ENCODE data around the gene SURF4.

Gene SURF4

DNA sequence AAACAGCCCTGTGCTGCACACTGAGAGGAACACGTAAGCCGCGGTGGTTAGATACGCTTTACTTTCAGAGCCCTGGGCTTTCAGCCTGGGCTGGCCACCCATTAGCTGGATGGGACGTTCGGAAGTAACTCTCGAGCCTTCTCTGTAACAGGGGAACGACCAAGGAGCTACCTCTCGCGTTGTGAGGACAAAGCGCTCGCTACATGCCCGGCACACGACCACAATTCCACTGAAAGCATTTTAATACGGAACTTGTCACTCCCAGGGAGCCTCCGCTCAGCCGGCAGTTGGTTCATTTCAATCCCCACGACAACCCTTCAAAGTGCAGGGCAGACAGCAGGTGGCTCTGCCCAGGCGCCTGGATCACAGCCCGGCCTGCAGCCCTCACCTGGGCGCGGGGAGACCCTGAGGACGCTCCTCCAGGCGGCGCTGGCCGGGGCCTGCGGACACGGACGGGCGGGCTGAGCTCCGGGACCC lies 19.9 kb downstream of the SURF4 start:
- Histone ChIP-seq H3K36me3 (ENCODE audit: insufficient read depth, low read length) (peaks cover 30% of the 10 kb centered on the region), H3K4me3 (peak overlapping the region; percentile 92), H3K9me3 (ENCODE audit: low read depth, low read length) (no peaks in the 10 kb centered on the region), H3K27ac (peak overlapping the region; percentile 62; the same call in 1 of the 2 replicates), H3K9ac (ENCODE audit: insufficient read length) (peak overlapping the region; percentile 85)
- TF ChIP-seq POLR2AphosphoS5 (IDR thresholded peaks at IDR 0.05; ENCODE audit: borderline replicate concordance, low read depth, low read length) (no peak), FOXP2 (optimal IDR thresholded peaks at IDR 0.05; ENCODE audit: control extremely low read depth, extremely low read length, insufficient read depth) (no peak), EZH2 (IDR thresholded peaks at IDR 0.05) (no peak)
- no peak for DNase-seq (ENCODE audit: low read depth, low spot score)

DNA sequence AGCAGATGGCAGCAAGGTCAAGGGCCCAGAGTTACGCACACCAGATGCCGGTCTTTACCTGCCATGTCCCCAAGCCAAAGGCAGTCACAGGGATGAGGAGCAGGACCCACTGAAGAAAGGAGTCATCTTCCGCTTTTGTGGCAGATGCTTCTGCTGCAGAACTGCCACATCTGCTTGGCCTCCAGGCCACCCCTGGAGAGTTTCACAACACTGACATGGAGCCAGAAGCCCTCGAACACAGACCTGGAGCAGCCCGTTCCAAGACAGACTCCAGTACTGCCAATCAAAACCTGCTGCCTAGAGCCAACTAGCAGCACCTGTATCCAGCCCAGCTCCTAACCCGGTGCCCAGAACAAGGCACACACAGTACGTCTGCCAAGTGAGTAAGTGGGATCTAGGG lies 21.1 kb downstream of the SURF4 start:
- Histone ChIP-seq H3K4me3 (peak overlapping the region; percentile 92; the same call in 1 of the 2 replicates), H3K27ac (no peak overlapping the region), H3K9me3 (ENCODE audit: low read depth, low read length) (no peaks in the 10 kb centered on the region), H3K36me3 (ENCODE audit: insufficient read depth, low read length) (peaks cover 32% of the 10 kb centered on the region), H3K9ac (ENCODE audit: insufficient read length) (no peak overlapping the region)
- no peak for DNase-seq (ENCODE audit: low read depth, low spot score)
- TF ChIP-seq FOXP2 (optimal IDR thresholded peaks at IDR 0.05; ENCODE audit: control extremely low read depth, extremely low read length, insufficient read depth) (no peak), POLR2AphosphoS5 (IDR thresholded peaks at IDR 0.05; ENCODE audit: borderline replicate concordance, low read depth, low read length) (no peak), EZH2 (IDR thresholded peaks at IDR 0.05) (no peak)

DNA sequence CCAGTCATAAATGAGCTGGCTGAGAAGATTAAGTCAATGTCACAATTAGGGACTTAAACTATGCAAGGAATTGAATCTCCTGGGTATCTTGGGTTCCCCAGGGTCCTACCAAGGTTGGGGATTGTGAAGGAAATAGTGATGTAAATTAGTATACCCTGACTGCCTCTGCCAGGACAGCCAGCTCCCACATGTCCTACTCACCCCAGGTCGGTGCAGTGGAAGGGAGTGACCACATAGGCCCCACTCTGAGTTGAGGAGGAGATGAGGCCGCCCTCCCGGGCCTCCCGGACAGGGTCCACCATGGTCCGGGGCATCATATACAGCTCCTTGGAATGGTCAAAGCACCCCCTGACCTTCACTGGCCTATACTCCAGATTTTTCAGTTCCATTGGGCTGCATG lies 22.3 kb downstream of the SURF4 start:
- no peak overlapping the region for H3K4me3 ChIP-seq
- no peaks in the 10 kb centered on the region for H3K9me3 ChIP-seq (ENCODE audit: low read depth, low read length)
- no peak overlapping the region for H3K9ac ChIP-seq (ENCODE audit: insufficient read length)
- DNase-seq (ENCODE audit: low read depth, low spot score): no peak
- peaks cover 44% of the 10 kb centered on the region for H3K36me3 ChIP-seq (ENCODE audit: insufficient read depth, low read length)
- TF ChIP-seq POLR2AphosphoS5 (IDR thresholded peaks at IDR 0.05; ENCODE audit: borderline replicate concordance, low read depth, low read length): no peak; the same call in 1 of the 2 replicates
- TF ChIP-seq FOXP2 (optimal IDR thresholded peaks at IDR 0.05; ENCODE audit: control extremely low read depth, extremely low read length, insufficient read depth): no peak
- TF ChIP-seq EZH2 (IDR thresholded peaks at IDR 0.05): no peak
- peak overlapping the region; percentile 54 for H3K27ac ChIP-seq

DNA sequence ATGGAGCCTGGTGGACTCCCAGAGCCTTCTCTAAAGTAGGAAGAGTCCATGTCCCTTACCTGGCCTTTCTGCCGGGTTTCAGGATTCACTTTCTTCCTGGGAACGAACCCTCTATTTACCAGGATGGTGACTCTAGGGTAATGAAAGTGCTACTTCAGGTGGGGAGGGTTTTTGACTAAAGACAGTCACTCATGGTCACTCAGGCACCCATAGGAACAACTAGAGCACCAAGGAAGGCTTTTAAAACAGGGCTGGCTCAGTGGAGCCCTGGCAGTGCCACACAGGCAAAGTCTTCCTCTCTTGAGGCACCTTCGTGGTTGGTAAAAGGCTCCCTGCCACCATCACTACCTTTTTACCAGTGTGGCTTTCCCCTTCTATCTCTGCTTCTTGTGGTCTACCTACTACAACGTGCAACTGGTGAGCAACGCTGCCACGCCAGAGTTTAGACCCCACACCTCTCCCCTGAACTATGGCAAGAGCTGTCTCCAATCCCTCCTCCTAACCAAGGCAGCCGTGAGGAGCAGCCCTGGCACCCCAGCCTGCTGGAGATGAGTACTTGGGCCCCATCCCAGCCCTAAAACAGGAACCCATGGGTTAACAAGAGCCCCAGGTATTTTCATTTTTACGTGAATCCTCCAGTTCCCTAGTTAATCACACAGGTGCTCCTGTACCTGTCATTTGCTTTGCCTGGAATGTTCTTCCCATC lies 23.1 kb downstream of the SURF4 start:
- no peak; the same call in none of the 2 replicates for TF ChIP-seq POLR2AphosphoS5 (IDR thresholded peaks at IDR 0.05; ENCODE audit: borderline replicate concordance, low read depth, low read length)
- no peak for TF ChIP-seq FOXP2 (optimal IDR thresholded peaks at IDR 0.05; ENCODE audit: control extremely low read depth, extremely low read length, insufficient read depth)
- no peak for TF ChIP-seq EZH2 (IDR thresholded peaks at IDR 0.05)
- Histone ChIP-seq H3K4me3 (no peak overlapping the region), H3K9ac (ENCODE audit: insufficient read length) (no peak overlapping the region), H3K27ac (peak overlapping the region; percentile 54), H3K36me3 (ENCODE audit: insufficient read depth, low read length) (peaks cover 45% of the 10 kb centered on the region), H3K9me3 (ENCODE audit: low read depth, low read length) (no peaks in the 10 kb centered on the region)
- no peak for DNase-seq (ENCODE audit: low read depth, low spot score)

DNA sequence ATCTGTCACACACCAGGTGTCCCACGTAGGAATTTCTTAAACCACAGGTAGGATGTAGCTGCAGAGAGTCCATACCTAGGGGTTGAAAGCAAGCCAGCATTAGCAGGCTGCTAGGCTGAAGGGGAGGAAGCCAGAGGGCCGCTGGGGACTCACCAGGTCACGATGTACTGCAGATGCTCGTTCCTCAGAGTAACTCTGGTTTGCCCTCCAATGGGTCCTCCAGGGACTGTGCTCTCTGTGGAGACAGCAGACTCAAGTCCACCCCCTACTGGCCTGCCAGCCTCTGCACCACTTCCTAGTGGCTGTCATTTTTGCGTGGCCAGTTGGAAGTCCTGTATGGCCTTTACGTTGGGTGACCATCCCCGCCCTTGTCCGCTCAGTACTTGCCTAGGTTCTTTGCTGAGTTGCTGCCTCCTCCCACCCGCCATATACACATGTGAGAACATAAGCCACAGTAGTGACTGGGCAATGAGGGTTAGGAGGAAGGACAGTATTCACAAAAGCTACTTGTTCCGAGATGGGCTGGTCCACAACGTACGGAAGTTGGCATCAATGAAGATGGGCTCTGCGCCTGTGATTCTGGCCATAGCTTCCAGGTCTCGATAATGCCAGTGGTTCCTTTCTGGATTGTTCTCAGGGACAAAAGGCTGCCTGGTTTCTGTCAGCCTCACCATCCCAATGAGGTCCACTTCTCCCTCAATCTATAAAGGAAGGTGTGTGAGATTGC lies 23.8 kb downstream of the SURF4 start:
- TF ChIP-seq FOXP2 (optimal IDR thresholded peaks at IDR 0.05; ENCODE audit: control extremely low read depth, extremely low read length, insufficient read depth) (no peak), EZH2 (IDR thresholded peaks at IDR 0.05) (no peak), POLR2AphosphoS5 (IDR thresholded peaks at IDR 0.05; ENCODE audit: borderline replicate concordance, low read depth, low read length) (peak; percentile 39; the same call in 1 of the 2 replicates)
- Histone ChIP-seq H3K27ac (peak overlapping the region; percentile 53), H3K9ac (ENCODE audit: insufficient read length) (no peak overlapping the region), H3K9me3 (ENCODE audit: low read depth, low read length) (no peaks in the 10 kb centered on the region), H3K4me3 (no peak overlapping the region), H3K36me3 (ENCODE audit: insufficient read depth, low read length) (peaks cover 45% of the 10 kb centered on the region)
- DNase-seq (ENCODE audit: low read depth, low spot score): no peak

DNA sequence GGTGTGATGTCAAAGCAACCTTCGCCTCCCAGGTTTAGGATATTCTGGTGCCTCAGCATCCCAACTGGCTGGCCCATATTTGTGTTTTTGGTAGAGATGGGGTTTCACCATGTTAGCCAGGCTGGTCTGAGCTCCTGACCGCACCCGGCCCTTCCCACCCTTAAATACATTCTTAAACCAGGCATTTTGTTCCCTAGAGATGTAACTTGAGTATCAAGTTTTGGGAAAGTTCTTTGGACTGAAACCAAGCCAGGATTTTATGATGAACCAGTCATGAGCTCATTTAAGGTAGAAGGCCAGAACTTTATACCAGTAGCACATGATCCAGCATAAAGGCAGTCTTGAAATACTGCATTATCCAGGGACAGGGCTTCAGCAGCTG lies 24.3 kb downstream of the SURF4 start:
- Histone ChIP-seq H3K9me3 (ENCODE audit: low read depth, low read length) (no peaks in the 10 kb centered on the region), H3K9ac (ENCODE audit: insufficient read length) (no peak overlapping the region), H3K27ac (peak overlapping the region; percentile 97; the same call in 1 of the 2 replicates), H3K4me3 (no peak overlapping the region), H3K36me3 (ENCODE audit: insufficient read depth, low read length) (peaks cover 45% of the 10 kb centered on the region)
- TF ChIP-seq EZH2 (IDR thresholded peaks at IDR 0.05): no peak
- no peak for TF ChIP-seq POLR2AphosphoS5 (IDR thresholded peaks at IDR 0.05; ENCODE audit: borderline replicate concordance, low read depth, low read length)
- TF ChIP-seq FOXP2 (optimal IDR thresholded peaks at IDR 0.05; ENCODE audit: control extremely low read depth, extremely low read length, insufficient read depth): no peak
- no peak for DNase-seq (ENCODE audit: low read depth, low spot score)

DNA sequence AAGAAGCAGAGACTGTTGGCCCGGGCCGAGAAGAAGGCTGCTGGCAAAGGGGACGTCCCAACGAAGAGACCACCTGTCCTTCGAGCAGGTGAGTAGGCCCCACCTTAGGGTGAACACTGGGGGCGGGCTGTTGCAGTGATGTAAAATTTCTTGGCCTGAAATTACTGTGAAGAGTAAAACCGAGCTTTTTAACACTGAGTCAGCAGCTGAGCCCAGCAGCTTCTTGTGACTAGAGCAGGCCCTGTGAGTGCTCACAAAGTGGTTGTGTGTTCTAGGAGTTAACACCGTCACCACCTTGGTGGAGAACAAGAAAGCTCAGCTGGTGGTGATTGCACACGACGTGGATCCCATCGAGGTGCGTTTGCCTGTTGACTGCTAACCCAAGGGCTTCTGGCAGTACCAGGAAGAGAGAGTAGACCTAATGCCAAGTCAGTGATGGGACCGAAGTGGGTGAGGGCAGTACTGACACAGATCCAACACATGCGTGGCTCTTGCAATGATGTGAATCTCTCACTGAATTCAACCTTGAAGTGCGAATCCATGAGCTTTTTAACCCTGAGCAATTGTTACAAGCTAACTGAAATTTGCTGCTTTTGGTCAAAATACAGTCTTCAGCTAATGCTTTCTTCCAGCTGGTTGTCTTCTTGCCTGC lies 25.8 kb downstream of the SURF4 start:
- Histone ChIP-seq H3K9me3 (ENCODE audit: low read depth, low read length) (no peaks in the 10 kb centered on the region), H3K27ac (peak overlapping the region; percentile 97), H3K4me3 (peak overlapping the region; percentile 93), H3K9ac (ENCODE audit: insufficient read length) (peak overlapping the region; percentile 98), H3K36me3 (ENCODE audit: insufficient read depth, low read length) (peaks cover 59% of the 10 kb centered on the region)
- TF ChIP-seq POLR2AphosphoS5 (IDR thresholded peaks at IDR 0.05; ENCODE audit: borderline replicate concordance, low read depth, low read length) (no peak; the same call in 1 of the 2 replicates), EZH2 (IDR thresholded peaks at IDR 0.05) (no peak), FOXP2 (optimal IDR thresholded peaks at IDR 0.05; ENCODE audit: control extremely low read depth, extremely low read length, insufficient read depth) (no peak)
- DNase-seq (ENCODE audit: low read depth, low spot score): no peak
